ENCODE data around the gene FER1L5. TPM values are rescaled to one million over a fixed set of nuclear protein-coding genes. Genes with fewer than 3 reads are reported as not detected.

Gene FER1L5
- total RNA-seq, 1 donor from 2014 or later: 1.0 TPM

DNA sequence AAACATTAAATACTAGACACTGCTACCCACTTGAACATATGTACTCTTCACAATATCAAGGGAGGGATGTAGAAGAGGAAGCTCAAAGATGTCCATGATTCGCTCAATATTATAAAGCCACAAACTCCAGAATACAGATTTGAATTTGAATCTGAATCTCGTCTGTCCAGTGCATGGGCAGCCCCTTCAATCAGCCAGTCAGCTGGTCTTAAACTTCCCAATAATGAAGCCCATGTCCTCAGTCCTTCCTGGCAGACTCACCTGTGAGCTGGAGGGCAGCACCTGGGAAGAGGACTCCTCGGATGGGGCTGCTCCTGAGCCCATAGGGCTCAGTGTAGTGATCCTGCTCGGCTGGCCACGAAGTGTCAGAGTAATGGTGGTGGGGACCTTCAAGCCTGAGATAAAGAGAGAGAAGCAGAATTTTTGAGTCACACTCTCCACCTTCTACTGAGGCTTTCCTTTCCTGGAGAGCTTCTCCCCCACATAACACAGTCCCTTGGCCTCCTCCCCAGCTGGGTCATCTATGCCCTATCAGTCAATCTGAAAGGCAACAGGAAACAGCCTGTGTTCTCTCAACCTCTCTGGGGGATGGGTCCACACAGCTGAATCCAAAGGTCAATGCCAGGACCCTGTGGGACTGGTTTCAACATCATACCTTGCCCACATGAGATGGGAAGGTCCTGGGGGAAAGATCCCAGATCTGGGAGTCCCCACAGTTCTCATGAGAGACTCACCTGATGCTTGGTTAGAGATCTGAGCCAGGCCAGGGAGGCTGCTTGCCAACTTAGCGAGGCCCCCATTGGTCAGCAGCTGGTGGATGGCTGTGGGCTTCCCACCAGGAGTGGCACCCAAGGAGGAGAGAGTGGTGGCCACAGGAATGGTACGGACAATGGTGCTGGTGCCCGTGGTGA is 40.9 kb upstream of the FER1L5 start:
- TF ChIP-seq, protein P1, sequence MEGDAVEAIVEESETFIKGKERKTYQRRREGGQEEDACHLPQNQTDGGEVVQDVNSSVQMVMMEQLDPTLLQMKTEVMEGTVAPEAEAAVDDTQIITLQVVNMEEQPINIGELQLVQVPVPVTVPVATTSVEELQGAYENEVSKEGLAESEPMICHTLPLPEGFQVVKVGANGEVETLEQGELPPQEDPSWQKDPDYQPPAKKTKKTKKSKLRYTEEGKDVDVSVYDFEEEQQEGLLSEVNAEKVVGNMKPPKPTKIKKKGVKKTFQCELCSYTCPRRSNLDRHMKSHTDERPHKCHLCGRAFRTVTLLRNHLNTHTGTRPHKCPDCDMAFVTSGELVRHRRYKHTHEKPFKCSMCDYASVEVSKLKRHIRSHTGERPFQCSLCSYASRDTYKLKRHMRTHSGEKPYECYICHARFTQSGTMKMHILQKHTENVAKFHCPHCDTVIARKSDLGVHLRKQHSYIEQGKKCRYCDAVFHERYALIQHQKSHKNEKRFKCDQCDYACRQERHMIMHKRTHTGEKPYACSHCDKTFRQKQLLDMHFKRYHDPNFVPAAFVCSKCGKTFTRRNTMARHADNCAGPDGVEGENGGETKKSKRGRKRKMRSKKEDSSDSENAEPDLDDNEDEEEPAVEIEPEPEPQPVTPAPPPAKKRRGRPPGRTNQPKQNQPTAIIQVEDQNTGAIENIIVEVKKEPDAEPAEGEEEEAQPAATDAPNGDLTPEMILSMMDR (IDR thresholded peaks at IDR 0.05; ENCODE audit: unreplicated experiment): no peak
- no peaks in the 10 kb centered on the region for H3K9me3 Mint-ChIP-seq (ENCODE audit: unreplicated experiment)
- no peak overlapping the region for H3K4me3 Mint-ChIP-seq (ENCODE audit: unreplicated experiment)
- DNase-seq (ENCODE audit: low spot score): no peak
- peaks cover 6% of the 10 kb centered on the region for H3K4me1 Mint-ChIP-seq (ENCODE audit: unreplicated experiment)
- no peak overlapping the region for H3K27ac Mint-ChIP-seq (ENCODE audit: unreplicated experiment)
- peaks cover 44% of the 10 kb centered on the region for H3K36me3 Mint-ChIP-seq (ENCODE audit: low read depth, unreplicated experiment)
- no peaks in the 10 kb centered on the region for H3K27me3 Mint-ChIP-seq (ENCODE audit: unreplicated experiment)

DNA sequence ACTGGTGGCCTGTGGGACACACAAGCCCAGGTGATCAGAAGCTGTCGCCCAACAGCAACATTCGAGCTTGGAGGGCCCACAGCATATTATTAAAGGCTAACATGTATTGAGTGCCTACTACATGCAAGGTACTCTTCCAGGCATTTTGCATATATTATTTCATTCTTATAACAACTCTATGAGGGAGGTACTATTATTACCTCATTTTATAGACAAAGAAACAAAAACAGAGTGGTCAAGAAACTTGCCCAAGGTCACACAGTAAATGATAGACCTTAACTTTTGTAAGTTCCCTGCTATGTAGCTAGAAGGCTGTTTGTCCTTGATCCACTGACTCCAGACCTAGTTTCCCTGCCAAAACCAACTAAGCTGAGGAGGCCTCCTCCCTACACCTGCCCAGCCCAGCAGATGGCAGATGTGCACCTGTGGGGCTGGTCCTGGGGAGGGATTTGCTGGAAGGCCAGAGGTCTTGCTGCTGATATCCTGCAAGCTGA is 40.2 kb upstream of the FER1L5 start:
- H3K4me3 Mint-ChIP-seq (ENCODE audit: unreplicated experiment): no peak overlapping the region
- no peaks in the 10 kb centered on the region for H3K27me3 Mint-ChIP-seq (ENCODE audit: unreplicated experiment)
- peaks cover 6% of the 10 kb centered on the region for H3K4me1 Mint-ChIP-seq (ENCODE audit: unreplicated experiment)
- H3K27ac Mint-ChIP-seq (ENCODE audit: unreplicated experiment): no peak overlapping the region
- no peaks in the 10 kb centered on the region for H3K9me3 Mint-ChIP-seq (ENCODE audit: unreplicated experiment)
- H3K36me3 Mint-ChIP-seq (ENCODE audit: low read depth, unreplicated experiment): peaks cover 50% of the 10 kb centered on the region
- no peak for DNase-seq (ENCODE audit: low spot score)
- TF ChIP-seq, protein P1 (IDR thresholded peaks at IDR 0.05; ENCODE audit: unreplicated experiment): no peak

DNA sequence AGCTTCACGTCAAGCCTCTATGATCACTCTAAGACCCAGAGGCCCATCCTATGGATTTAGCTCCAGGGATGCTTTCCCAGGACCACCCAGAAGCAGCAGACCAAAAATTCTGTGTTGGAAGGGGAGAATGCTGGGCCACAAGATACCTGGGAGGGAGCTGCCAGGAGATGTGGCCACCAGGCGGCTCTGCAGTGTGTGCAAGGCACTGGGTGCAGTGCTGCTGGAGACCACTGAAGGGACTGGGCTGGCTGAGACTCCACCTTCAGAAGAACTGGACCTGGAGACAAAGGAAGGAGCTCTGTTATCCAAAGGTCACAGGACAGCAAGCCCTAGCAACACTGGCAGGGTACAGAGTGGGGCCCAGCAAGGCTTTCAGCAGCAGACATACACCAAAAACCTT is 38.5 kb upstream of the FER1L5 start:
- Mint-ChIP-seq H3K36me3 (ENCODE audit: low read depth, unreplicated experiment) (peaks cover 58% of the 10 kb centered on the region), H3K4me3 (ENCODE audit: unreplicated experiment) (no peak overlapping the region), H3K9me3 (ENCODE audit: unreplicated experiment) (no peaks in the 10 kb centered on the region), H3K4me1 (ENCODE audit: unreplicated experiment) (peaks cover 6% of the 10 kb centered on the region), H3K27me3 (ENCODE audit: unreplicated experiment) (no peaks in the 10 kb centered on the region), H3K27ac (ENCODE audit: unreplicated experiment) (no peak overlapping the region)
- TF ChIP-seq, protein P1 (IDR thresholded peaks at IDR 0.05; ENCODE audit: unreplicated experiment): no peak
- DNase-seq (ENCODE audit: low spot score): no peak

DNA sequence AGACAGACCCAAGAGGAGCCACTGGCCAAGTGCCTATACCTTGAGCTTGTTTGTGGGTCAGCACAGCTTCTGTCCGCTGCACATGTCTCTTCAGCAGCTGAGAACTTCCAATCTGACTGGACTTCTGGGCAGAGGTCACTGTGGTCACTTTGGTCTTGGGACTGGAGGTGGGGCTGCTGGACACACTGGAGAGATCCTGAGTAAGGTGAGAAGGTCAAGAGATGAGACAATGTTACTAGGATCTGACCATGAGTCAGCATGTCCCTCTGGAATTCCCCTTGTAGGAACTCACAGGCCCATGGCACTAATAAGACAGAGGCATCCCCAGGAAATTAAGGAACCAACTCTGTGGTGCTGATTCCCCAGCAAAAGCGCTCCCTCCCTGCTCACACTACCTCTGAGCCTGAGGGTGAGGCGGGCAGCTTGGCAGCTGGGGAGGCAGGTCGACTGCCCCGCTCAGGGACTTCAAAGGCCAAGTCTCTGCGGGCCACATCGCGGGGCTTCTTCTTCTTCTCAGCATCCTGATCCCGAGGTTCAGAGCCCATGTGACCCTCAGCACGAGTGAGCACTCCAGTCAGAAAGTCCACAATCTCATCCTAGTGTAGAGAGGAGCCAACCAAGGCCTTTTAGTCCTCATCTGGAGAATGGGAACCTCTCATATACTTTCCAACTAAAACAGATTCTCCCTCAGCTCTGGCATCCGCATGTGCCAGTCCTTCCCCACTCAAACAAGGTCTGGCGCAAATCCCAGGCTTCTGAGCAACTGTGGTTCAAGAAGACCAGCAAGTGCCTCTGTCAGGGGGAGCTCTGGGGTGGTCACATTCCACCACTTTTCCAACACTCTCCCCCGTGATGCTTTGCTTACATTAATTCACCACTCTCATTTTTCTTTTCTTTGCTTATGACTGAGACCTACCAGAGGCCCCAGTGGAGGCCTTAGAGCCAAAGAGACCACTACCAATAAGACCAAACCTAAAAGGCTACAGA is 33.8 kb upstream of the FER1L5 start:
- TF ChIP-seq, protein P1 (IDR thresholded peaks at IDR 0.05; ENCODE audit: unreplicated experiment): no peak
- H3K4me3 Mint-ChIP-seq (ENCODE audit: unreplicated experiment): peak overlapping the region; percentile 47
- no peaks in the 10 kb centered on the region for H3K27me3 Mint-ChIP-seq (ENCODE audit: unreplicated experiment)
- no peak for DNase-seq (ENCODE audit: low spot score)
- H3K4me1 Mint-ChIP-seq (ENCODE audit: unreplicated experiment): no peaks in the 10 kb centered on the region
- peaks cover 62% of the 10 kb centered on the region for H3K36me3 Mint-ChIP-seq (ENCODE audit: low read depth, unreplicated experiment)
- H3K9me3 Mint-ChIP-seq (ENCODE audit: unreplicated experiment): no peaks in the 10 kb centered on the region
- no peak overlapping the region for H3K27ac Mint-ChIP-seq (ENCODE audit: unreplicated experiment)
